HG03558 (cell line): ENCODE data around the gene ZBTB44.

Experiments
- ATAC-seq: cut with Tn5 transposase; IDR thresholded peaks from one replicate; pipeline ENCODE4 v1.9.1; 2021; ENCODE audit warnings: moderate number of reproducible peaks; ENCODE audit not compliant: unreplicated experiment; ENCODE audit errors: extremely low read depth

The ZBTB44 gene

DNA sequence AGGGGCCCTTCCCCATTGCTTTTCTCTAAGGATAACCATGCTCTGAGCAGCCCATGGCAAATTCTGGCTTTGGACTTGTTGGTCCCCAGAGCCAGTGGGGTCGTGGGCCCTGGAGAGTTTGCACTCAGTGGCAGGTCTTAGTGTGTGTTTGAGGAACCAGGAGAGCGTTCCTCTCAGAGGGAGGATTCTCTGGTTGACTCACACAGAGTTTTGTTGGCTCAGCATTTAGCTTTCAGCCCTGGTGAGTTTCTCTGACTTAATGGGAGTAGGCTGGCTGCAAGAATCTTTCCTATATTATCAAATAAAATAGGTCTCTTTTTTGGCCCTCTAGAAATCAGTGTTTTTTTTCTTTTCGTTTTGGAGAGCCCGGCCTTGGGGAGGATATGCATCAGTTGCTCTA, 134.2 kb downstream of the ZBTB44 start:
- ATAC-seq = no peak

DNA sequence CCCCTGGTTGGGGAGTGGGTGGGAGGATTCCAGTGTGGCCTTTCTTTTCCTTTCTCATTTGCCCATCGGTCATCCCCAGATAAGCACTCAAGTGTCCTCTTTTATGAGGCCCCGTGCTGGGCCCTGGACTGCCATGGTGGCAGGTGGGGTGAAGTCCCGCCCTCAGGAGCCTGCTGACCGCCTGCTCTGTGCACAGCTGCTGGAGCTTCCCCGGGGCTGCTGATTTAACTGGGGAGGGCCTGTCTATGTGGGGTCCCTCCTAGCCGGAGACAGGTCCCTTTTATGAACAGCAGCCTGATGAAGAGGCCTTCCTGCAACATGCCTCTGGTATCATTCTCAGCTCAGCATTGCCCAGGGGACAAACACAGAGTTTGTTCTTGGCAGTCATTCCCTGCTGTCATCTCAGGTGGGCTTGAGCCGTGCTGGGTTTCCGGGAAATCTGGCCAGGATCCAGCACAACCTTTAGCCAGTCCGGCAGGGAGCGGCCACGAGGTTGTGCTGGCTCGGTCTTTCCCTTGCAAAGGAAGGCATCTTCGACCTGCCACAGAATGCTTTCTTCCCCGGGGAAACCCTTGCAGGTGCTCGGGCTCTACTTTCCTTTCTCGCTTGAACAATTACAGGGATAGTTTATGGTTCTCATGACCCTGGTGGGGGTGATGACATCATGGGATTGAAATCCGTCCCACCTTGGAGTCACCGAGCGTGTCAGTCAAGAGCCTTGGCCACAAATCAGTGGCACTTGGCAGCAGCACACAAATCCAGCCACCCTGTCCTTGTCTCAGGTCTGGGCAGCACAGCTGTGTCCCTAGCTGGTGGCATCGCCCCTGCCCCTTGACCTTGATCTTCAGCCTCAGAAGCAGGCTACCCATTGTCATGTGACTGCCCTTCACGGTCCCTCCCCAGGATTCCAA, 135.1 kb downstream of the ZBTB44 start:
- ATAC-seq = no peak

DNA sequence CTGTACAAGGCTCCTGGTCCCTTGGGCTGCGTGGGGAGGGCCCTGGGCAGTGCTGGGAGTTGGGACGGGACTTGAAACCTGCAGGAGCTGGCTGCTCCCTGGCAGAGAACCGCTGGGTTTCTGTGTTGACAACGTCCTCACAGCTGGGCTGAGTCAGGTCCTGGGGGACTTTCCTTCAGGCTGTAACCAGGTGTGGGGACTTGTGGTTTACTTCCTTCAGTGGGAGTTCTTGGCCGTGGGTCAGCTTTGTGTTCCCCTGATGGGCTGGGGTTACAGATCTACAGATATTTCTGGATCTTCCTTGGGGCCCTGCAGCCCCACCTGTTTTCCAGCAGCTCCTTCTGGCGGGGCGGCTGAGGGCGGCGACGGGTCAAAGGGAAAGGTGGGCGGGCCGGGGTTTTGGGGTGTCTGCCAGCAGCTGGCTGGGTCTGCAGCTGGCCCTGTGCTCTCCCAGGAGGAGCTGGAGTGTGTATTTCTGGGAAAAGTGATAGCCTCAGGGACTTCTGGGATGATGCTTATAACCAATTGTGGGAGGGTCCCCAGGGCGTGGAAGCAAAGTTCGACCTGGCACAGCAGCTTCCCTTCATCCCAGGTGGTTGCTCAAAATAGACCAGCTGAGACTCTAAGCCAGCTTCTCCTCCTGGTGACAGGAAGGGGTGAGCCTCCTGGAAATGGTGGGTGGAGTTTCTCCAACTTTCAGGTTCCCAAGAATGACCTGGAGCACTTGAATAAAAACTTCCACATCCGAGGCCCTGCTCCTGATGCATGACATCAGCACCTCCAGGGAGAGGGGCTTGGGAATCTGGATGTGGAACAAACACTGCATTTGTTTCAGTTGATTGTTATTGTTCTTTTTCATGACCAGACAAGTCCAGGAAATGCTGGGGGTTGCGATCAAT, 136.0 kb downstream of the ZBTB44 start:
- no peak for ATAC-seq

DNA sequence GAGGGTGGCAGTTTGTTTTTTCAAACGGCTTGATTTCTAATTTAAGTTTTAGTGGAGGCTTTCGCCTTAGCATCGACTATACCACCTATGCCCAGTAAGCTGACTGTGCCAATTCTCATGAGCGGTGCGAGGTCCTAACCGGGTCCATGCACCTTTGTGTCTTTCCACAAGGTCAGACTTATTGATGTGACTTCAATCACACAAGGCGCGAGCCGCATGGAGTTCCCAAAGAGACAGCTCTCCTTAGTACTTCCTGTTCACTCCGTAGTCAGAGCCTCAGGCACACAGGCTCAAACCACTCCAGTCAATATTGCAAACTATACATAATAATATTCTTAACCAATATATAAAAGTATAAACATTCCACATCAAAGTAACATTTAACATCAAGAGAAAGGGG, 136.9 kb downstream of the ZBTB44 start:
- ATAC-seq = no peak
